ENCODE results near the gene ASS1.

DNA sequence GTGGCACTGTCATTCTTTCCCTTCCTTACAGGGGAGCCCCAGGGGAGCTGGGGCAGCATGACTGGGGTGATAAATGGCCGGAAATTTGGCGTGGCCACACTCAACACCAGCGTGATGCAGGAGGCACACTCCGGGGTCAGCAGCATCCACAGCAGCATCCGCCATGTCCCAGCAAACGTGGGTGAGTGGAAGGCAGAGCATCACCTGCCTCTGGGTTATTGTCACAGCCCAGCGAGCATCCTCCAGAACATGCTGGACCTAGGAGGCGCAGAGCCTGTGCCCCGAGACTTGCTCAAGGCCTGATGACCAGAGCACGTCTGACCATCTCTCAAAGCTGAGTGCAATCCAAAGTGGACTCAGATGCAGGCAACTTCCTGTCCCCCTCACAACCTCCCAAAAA lies 22.2 kb upstream of the ASS1 start:
- TF ChIP-seq, protein P1, sequence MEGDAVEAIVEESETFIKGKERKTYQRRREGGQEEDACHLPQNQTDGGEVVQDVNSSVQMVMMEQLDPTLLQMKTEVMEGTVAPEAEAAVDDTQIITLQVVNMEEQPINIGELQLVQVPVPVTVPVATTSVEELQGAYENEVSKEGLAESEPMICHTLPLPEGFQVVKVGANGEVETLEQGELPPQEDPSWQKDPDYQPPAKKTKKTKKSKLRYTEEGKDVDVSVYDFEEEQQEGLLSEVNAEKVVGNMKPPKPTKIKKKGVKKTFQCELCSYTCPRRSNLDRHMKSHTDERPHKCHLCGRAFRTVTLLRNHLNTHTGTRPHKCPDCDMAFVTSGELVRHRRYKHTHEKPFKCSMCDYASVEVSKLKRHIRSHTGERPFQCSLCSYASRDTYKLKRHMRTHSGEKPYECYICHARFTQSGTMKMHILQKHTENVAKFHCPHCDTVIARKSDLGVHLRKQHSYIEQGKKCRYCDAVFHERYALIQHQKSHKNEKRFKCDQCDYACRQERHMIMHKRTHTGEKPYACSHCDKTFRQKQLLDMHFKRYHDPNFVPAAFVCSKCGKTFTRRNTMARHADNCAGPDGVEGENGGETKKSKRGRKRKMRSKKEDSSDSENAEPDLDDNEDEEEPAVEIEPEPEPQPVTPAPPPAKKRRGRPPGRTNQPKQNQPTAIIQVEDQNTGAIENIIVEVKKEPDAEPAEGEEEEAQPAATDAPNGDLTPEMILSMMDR (IDR thresholded peaks at IDR 0.05) = no peak
- no peak for TF ChIP-seq POLR2A (IDR thresholded peaks at IDR 0.05)
